ENCODE measurements around the gene PLA2G6. TPM values are rescaled to one million over a fixed set of nuclear protein-coding genes. Genes with fewer than 3 reads are reported as not detected.

Gene PLA2G6
- total RNA-seq, 1 donor from 2014 or later = 60.8 TPM

DNA sequence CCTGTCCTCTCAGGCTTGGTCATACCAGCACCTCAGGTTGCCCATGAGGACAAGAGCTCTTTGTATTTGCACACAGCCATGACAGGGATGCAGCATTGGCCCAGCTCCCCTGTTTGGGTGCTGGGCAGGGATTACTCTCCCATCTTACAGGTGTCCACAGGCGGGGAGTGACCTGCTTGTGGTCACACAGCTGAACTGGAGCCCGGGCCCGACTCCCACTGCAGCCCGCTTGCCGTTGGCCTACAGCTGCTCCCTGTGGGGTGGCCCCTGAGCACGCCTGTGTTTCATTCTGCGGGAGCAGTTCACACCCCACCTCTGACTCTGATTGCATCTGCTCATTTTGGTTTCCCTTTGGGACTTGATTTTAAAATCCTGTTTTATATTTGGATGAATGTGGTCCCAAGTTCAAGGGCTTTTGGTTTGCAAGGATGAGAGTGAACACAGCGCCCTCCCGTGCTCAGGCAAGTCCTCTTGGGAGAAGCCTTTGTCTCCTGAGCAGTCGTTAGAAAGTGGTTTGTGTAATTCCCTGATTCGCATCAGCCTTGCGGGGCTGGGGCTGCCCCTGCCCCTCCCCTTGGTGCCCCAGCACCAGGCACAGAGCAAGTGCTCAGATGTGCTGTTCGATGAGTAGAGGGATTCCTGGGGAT lies 115.1 kb downstream of the PLA2G6 start:
- DNase-seq (no peak), ATAC-seq (no peak)
- H3K36me3 ChIP-seq = peaks cover 81% of the 10 kb centered on the region
- no peaks in the 10 kb centered on the region for H3K4me1 ChIP-seq
- TF ChIP-seq, protein P1, sequence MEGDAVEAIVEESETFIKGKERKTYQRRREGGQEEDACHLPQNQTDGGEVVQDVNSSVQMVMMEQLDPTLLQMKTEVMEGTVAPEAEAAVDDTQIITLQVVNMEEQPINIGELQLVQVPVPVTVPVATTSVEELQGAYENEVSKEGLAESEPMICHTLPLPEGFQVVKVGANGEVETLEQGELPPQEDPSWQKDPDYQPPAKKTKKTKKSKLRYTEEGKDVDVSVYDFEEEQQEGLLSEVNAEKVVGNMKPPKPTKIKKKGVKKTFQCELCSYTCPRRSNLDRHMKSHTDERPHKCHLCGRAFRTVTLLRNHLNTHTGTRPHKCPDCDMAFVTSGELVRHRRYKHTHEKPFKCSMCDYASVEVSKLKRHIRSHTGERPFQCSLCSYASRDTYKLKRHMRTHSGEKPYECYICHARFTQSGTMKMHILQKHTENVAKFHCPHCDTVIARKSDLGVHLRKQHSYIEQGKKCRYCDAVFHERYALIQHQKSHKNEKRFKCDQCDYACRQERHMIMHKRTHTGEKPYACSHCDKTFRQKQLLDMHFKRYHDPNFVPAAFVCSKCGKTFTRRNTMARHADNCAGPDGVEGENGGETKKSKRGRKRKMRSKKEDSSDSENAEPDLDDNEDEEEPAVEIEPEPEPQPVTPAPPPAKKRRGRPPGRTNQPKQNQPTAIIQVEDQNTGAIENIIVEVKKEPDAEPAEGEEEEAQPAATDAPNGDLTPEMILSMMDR (IDR thresholded peaks at IDR 0.05) = no peak
- H3K9me3 ChIP-seq = no peaks in the 10 kb centered on the region
- H3K27me3 ChIP-seq (ENCODE audit: low read depth) = no peaks in the 10 kb centered on the region
- intact Hi-C loops (cut with DNase I) = no loop called here
- H3K4me3 ChIP-seq = no peak overlapping the region
- no peak overlapping the region for H3K27ac ChIP-seq

DNA sequence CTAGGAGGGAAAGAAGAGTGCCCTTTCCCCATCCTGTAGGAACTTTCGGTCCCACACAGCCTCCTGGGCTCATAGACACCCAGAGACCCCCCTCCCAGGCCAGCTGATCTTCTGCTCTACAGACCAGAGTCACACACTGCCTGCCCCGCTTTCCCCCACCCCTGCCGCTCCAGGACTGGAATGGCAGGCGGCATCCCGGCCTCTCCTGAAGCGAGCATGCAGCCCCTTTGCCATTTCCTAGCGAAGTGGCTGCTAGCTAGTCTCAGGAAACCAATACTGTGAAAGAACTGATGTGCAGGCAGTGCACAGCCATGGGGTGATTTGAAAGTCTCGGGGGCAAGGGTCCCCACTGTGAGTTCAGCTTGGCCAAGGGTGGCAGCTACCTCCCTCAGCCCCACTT lies 116.1 kb downstream of the PLA2G6 start:
- ATAC-seq = no peak
- no peak overlapping the region for H3K27ac ChIP-seq
- H3K9me3 ChIP-seq = no peaks in the 10 kb centered on the region
- peaks cover 78% of the 10 kb centered on the region for H3K36me3 ChIP-seq
- TF ChIP-seq, protein P1 (IDR thresholded peaks at IDR 0.05) = no peak
- no peak for DNase-seq
- H3K4me1 ChIP-seq = no peaks in the 10 kb centered on the region
- H3K4me3 ChIP-seq = no peak overlapping the region
- no peaks in the 10 kb centered on the region for H3K27me3 ChIP-seq (ENCODE audit: low read depth)
- intact Hi-C loops (cut with DNase I) = no loop called here

DNA sequence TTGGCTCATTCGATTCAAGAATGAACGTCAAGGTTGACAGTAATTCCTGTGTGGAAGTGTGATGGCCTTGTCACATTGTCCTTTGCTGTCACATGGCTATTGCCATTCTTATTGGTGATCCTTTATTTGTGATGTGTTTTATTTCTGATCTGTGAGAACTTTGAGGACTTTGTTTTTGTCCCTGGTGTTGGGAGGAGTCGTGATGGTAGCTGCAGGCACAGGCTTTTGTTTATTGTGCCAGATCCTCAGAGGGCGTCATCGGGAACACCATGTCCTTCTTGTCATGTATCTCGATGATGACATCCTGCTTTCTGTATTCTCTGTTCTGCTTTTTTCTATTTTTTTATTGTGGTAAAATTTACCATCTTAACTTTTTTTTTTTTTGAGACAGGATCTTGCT lies 118.8 kb downstream of the PLA2G6 start:
- H3K4me1 ChIP-seq = no peaks in the 10 kb centered on the region
- intact Hi-C loops (cut with DNase I) = no loop called here
- H3K4me3 ChIP-seq = no peak overlapping the region
- TF ChIP-seq, protein P1 (IDR thresholded peaks at IDR 0.05) = no peak
- no peaks in the 10 kb centered on the region for H3K27me3 ChIP-seq (ENCODE audit: low read depth)
- no peaks in the 10 kb centered on the region for H3K9me3 ChIP-seq
- peak; percentile 65 for DNase-seq
- ATAC-seq = peak; percentile 68 to 78
- H3K36me3 ChIP-seq = peaks cover 68% of the 10 kb centered on the region
- peak overlapping the region; percentile 62 for H3K27ac ChIP-seq

Other genes with a start within 250 kb of the PLA2G6 start
- 1.2 TPM for gene C22orf23, start 228.2 kb downstream of the PLA2G6 start, total RNA-seq
- 60.3 TPM for gene POLR2F, start 228.1 kb downstream of the PLA2G6 start, total RNA-seq
- not detected for gene SOX10, start 197.3 kb downstream of the PLA2G6 start, total RNA-seq
- 35.4 TPM for gene PICK1, start 124.4 kb downstream of the PLA2G6 start, total RNA-seq
- 0.24 TPM for gene SLC16A8, start 97.6 kb downstream of the PLA2G6 start, total RNA-seq
- 0.44 TPM for gene BAIAP2L2, start 71.1 kb downstream of the PLA2G6 start, total RNA-seq
- gene MAFF, start 20.2 kb upstream of the PLA2G6 start, total RNA-seq = 41.3 TPM
- 77.7 TPM for gene TMEM184B, start 91.2 kb upstream of the PLA2G6 start, total RNA-seq
- gene CSNK1E, start 135.6 kb upstream of the PLA2G6 start, total RNA-seq = 126 TPM